Loucy (cell line): Measurements from ENCODE around the gene PRKAG3.

Experiments used
- H2AFZ ChIP-seq: fragments of 200-600 bp; sonication (generic); 2 replicates; pipeline ENCODE4 v1.6.0; 2016; ENCODE audit warnings: antibody characterized with exemption, mild to moderate bottlenecking, low read length, moderate library complexity
- H3F3A ChIP-seq: fragments of 200-600 bp; 2 replicates; pipeline ENCODE4 v1.6.0; 2016; ENCODE audit warnings: antibody characterized with exemption, low read depth, mild to moderate bottlenecking
- H3K27me3 ChIP-seq: fragments of 200-600 bp; sonication (generic); 2 replicates; pipeline ENCODE4 v1.6.1; 2014; ENCODE audit warnings: low read length, mild to moderate bottlenecking; ENCODE audit not compliant: insufficient read depth, poor library complexity, severe bottlenecking
- H3K36me3 ChIP-seq: fragments of 200-600 bp; sonication (generic); 2 replicates; pipeline ENCODE4 v1.6.1; 2016; ENCODE audit warnings: low read length; ENCODE audit not compliant: insufficient read depth
- H3K4me1 ChIP-seq: fragments of 200-600 bp; sonication (generic); 2 replicates; pipeline ENCODE4 v1.5.1; 2014; ENCODE audit warnings: low read length, mild to moderate bottlenecking; ENCODE audit not compliant: insufficient read depth, poor library complexity, severe bottlenecking
- H3K4me2 ChIP-seq: fragments of 200-600 bp; sonication (generic); 2 replicates; pipeline ENCODE4 v1.6.0; 2014; ENCODE audit warnings: antibody characterized with exemption, low read length, low read depth, mild to moderate bottlenecking; ENCODE audit not compliant: poor library complexity, severe bottlenecking
- H3K4me3 ChIP-seq: fragments of 200-600 bp; sonication (generic); 2 replicates; pipeline ENCODE4 v1.5.1; 2014; ENCODE audit warnings: low read length, mild to moderate bottlenecking, mixed read lengths; ENCODE audit not compliant: poor library complexity, severe bottlenecking
- H3K79me2 ChIP-seq: fragments of 200-600 bp; sonication (generic); 2 replicates; pipeline ENCODE4 v1.6.1; 2014; ENCODE audit warnings: low read length; ENCODE audit not compliant: insufficient read depth
- H3K9ac ChIP-seq: fragments of 200-600 bp; sonication (generic); 2 replicates; pipeline ENCODE4 v1.6.0; 2014; ENCODE audit warnings: mild to moderate bottlenecking, low read depth, low read length, moderate library complexity; ENCODE audit not compliant: poor library complexity, severe bottlenecking
- H3K9me2 ChIP-seq: fragments of 200-600 bp; sonication (generic); replicated peaks from 2 replicates; pipeline ENCODE4 v1.6.1; 2016; ENCODE audit warnings: low read depth, low read length, mixed read lengths
- H3K9me3 ChIP-seq: fragments of 200-600 bp; sonication (generic); 2 replicates; pipeline ENCODE4 v1.6.1; 2014; ENCODE audit warnings: mild to moderate bottlenecking, antibody characterized with exemption, low read length, low read depth; ENCODE audit not compliant: insufficient read depth
- H4K20me1 ChIP-seq: fragments of 200-600 bp; sonication (generic); 2 replicates; pipeline ENCODE4 v1.6.0; 2014; ENCODE audit warnings: antibody characterized with exemption, low read length, mild to moderate bottlenecking; ENCODE audit not compliant: insufficient read depth, poor library complexity, severe bottlenecking
- CTCF ChIP-seq: fragments of 200-600 bp; sonication (generic); conservative IDR thresholded peaks from 2 replicates; pipeline ENCODE4 v1.5.1; 2014; ENCODE audit warnings: mild to moderate bottlenecking, antibody characterized with exemption, low read length
- EZH2phosphoT487 ChIP-seq: fragments of 200-600 bp; IDR thresholded peaks from 2 replicates; pipeline ENCODE4 v1.6.1; 2018; ENCODE audit warnings: antibody characterized with exemption, mild to moderate bottlenecking, moderate library complexity, borderline replicate concordance

PRKAG3 gene

GRCh38 chr2:218805627-218806026 lies 26.0 kb downstream of the PRKAG3 start:
- Histone ChIP-seq H3K9ac (no peak overlapping the region), H3K79me2 (no peaks in the 10 kb centered on the region), H3K4me3 (no peak overlapping the region), H3K4me2 (no peak overlapping the region), H3K36me3 (no peaks in the 10 kb centered on the region), H3K9me2 (no peaks in the 10 kb centered on the region), H3K27me3 (peaks cover 5% of the 10 kb centered on the region), H3K9me3 (no peaks in the 10 kb centered on the region), H2AFZ (no peak overlapping the region), H3F3A (no peaks in the 10 kb centered on the region), H3K4me1 (no peaks in the 10 kb centered on the region), H4K20me1 (no peaks in the 10 kb centered on the region)
- TF ChIP-seq CTCF: no peak
- TF ChIP-seq EZH2phosphoT487: no peak

GRCh38 chr2:218804817-218805216 lies 26.8 kb downstream of the PRKAG3 start:
- Histone ChIP-seq H3K4me2 (no peak overlapping the region), H3K4me1 (no peaks in the 10 kb centered on the region), H3F3A (no peaks in the 10 kb centered on the region), H4K20me1 (no peaks in the 10 kb centered on the region), H2AFZ (no peak overlapping the region), H3K36me3 (no peaks in the 10 kb centered on the region), H3K9ac (no peak overlapping the region), H3K9me3 (no peaks in the 10 kb centered on the region), H3K27me3 (peaks cover 6% of the 10 kb centered on the region), H3K9me2 (no peaks in the 10 kb centered on the region), H3K4me3 (no peak overlapping the region), H3K79me2 (no peaks in the 10 kb centered on the region)
- no peak for TF ChIP-seq CTCF
- no peak for TF ChIP-seq EZH2phosphoT487

- H3K4me2 ChIP-seq: no peak overlapping the region
- no peak overlapping the region for H3K4me3 ChIP-seq
- no peaks in the 10 kb centered on the region for H3F3A ChIP-seq
- H3K9me2 ChIP-seq: no peaks in the 10 kb centered on the region
- H3K9me3 ChIP-seq: no peaks in the 10 kb centered on the region
- H4K20me1 ChIP-seq: no peaks in the 10 kb centered on the region
- no peaks in the 10 kb centered on the region for H3K79me2 ChIP-seq
- H3K4me1 ChIP-seq: no peaks in the 10 kb centered on the region
- TF ChIP-seq EZH2phosphoT487 (no peak), CTCF (no peak)
- no peak overlapping the region for H2AFZ ChIP-seq
- H3K27me3 ChIP-seq: peaks cover 9% of the 10 kb centered on the region
- no peak overlapping the region for H3K9ac ChIP-seq
- no peaks in the 10 kb centered on the region for H3K36me3 ChIP-seq
Measured at GRCh38 chr2:218802386-218802994, 29.1 kb downstream of the PRKAG3 start.
